Coronary artery (tissue), 2 donors: ENCODE measurements around the gene PDZRN3.

Experiments used
- DNase-seq: peaks from one replicate; pipeline ENCODE4 v3.0.0-alpha.2; 2017; ENCODE audit warnings: low spot score
- H3K27ac ChIP-seq, 2 donors: fragments of 200-600 bp; sonication (generic); one replicate each; pipeline ENCODE4 v1.5.1; 2016 to 2019
- H3K4me3 ChIP-seq: fragments of 200-600 bp; sonication (generic); 2 replicates; pipeline ENCODE4 v1.5.1; 2016; ENCODE audit warnings: mild to moderate bottlenecking, moderate library complexity
- CTCF ChIP-seq: fragments of 200-600 bp; sonication (generic); IDR thresholded peaks from one replicate; pipeline ENCODE4 v1.5.1; 2019; ENCODE audit warnings: antibody characterized with exemption

Gene PDZRN3

DNA sequence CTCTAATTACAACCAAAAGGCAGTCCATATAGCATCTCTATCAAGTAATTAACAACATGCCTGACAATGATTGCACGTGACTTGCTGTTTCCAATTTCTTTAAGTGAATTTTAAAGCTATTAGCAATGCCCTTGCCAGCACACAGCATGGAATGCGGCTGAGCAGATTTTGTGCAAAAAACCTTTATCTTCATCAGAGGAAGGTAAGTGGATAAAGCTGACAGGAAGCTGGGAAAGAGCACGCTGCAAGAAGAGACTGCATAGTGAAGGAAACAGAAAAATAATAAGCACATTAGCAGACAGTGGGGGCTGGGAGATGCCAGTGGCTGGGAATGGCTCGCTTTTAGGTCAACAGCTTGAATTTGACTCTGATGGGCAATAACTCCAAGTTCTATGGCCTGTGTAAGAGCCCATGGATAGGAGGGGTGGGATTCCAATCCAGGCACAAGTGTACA lies 138.8 kb downstream of the PDZRN3 start:
- no peak overlapping the region for H3K27ac ChIP-seq
- no peak for DNase-seq
- H3K4me3 ChIP-seq = no peak overlapping the region
- TF ChIP-seq CTCF = no peak

DNA sequence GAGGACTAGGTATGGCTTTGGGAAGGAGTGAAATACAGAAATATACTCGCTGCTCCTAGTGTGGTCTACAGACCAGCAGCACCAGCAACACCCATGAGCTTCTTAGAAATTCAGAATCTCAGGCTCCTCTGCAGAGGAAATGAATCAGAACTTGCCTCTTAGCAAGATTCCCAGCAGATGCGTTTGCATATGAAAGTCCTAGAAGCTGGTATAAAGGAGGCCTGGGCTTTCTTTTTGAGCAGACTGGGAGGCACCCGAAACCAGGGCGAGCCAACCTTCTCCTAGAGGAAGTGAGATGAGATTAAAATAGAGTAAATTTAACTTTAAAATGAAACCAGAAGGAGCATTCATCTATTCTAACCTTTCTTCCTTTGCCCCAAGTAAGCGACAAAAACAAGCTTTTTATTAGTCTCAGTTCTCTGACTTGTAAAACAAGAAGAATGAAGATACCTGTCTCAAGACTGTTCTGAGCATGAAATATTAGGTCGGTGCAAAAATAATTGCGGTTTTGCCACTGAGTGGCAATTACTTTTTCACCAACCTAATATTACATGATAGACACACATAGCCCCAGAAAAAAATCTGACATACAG lies 140.0 kb downstream of the PDZRN3 start:
- Histone ChIP-seq H3K4me3 (no peak overlapping the region), H3K27ac (no peak overlapping the region)
- TF ChIP-seq CTCF = no peak
- no peak for DNase-seq

DNA sequence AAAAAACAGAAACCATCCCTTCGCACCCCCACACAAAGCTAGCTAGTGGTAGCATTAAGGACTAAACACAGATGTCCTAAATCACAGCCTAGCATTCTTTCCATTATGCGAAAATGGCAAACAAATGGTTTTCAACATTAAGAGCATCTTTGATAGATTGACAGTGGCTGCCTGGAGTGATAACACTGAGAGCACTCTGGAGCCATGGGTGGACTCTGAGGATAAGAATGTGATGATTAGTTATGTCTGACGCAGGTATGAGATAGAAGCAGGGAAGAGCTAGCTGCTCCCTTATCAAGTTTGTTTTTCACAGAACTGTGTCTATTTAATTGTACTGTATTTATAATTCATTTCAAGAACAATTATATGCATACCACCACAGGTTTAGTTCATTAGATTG lies 142.9 kb downstream of the PDZRN3 start:
- TF ChIP-seq CTCF = no peak
- DNase-seq = no peak
- Histone ChIP-seq H3K27ac (no peak overlapping the region), H3K4me3 (no peak overlapping the region)

GRCh38 chr3:73480187-73480672 lies 144.5 kb downstream of the PDZRN3 start:
- Histone ChIP-seq H3K27ac (no peak overlapping the region), H3K4me3 (no peak overlapping the region)
- TF ChIP-seq CTCF = no peak
- DNase-seq = no peak

- DNase-seq = no peak
- no peak overlapping the region for H3K27ac ChIP-seq
Measured at GRCh38 chr3:73479325-73479724, 145.4 kb downstream of the PDZRN3 start.

DNA sequence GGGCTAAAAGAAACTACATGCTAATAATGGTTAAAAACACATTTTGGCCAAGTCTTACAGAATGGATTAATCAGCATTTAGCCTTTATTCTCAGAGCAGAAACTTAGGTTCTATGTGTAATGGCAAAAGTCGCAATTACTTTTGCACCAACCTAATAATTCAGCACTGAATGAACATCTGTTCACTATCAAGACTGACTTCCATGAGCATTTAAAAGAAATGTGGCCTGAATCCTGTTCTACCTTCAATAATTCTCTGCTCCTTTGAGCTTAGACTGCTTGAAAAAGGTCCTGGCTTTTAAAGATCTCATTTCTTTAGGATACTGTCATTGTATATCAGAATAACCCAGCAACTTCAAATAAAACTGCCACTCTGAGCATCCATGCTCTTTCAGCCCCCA lies 145.9 kb downstream of the PDZRN3 start:
- no peak for DNase-seq
- no peak overlapping the region for H3K4me3 ChIP-seq
- TF ChIP-seq CTCF = no peak
- no peak overlapping the region for H3K27ac ChIP-seq

More at GRCh38 chr3:73479325-73479724, 145.4 kb downstream of the PDZRN3 start:
- no peak overlapping the region for H3K4me3 ChIP-seq
- TF ChIP-seq CTCF = no peak

DNA sequence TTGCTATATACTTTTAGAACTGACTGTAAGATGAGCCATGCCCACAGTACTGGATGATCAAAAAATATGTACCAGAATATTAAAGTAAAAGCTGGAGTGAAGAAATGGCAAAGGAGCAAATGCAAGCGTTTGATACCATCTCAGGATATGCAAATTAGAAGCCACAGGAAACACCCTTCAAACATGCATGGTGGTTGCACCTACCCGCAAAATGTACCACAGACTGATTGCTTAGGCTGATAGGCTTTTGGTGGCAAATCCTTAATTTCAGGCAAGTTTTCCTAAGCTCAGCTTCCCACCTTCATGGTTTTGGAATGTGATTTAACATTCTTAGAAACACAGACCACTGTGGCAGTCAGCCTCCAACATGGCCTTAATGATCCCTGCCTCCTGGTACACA lies 149.0 kb downstream of the PDZRN3 start:
- TF ChIP-seq CTCF = no peak
- no peak for DNase-seq
- Histone ChIP-seq H3K27ac (no peak overlapping the region), H3K4me3 (no peak overlapping the region)
